Dedifferentiated amniotic fluid mesenchymal stem cell (primary cell): ENCODE results near the gene NBPF12.
"Not testable (repeated sequence)": the region's sequence is repeated elsewhere in the genome, so short reads cannot be mapped to it uniquely, and the experiment has no call there.

ENCODE experiments used
- DNase-seq: peaks from one replicate; pipeline ENCODE4 v3.0.0-alpha.2; 2016; ENCODE audit errors: extremely low spot score

Gene NBPF12

DNA sequence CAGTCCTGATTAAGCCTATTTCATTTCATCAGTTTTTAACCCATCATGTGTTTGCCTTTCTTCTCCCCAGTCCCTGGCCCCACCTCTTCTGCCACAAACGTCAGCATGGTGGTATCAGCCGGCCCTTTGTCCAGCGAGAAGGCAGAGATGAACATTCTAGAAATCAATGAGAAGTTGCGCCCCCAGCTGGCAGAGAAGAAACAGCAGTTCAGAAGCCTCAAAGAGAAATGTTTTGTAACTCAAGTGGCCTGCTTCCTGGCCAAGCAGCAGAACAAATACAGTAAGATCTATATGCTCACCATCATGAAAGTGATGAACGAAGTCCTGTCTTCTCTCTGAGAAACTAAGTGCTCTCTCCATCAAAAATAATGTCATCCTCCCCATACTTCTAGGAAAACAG lies 34.6 kb downstream of the NBPF12 start:
- DNase-seq, result not testable (repeated sequence)

DNA sequence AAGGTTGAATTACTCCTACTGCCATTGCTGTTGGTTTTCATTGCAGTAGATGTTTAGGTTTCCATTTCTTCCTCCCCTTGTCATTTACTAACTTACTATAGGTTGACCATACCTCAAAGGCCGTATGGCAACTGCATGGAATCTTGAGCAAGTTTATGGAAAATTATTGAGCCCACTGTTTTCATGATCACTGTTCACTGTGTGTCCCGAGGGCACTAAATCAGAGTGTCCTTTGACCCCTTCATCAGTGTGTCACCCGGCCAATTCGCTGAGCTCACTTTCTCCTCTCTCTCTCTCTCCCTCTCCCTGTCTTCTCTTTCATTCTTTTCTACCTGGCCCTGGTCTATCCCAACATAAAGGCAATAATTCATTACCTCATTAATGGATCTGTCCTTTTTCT lies 47.7 kb downstream of the NBPF12 start:
- not testable (repeated sequence) for DNase-seq

DNA sequence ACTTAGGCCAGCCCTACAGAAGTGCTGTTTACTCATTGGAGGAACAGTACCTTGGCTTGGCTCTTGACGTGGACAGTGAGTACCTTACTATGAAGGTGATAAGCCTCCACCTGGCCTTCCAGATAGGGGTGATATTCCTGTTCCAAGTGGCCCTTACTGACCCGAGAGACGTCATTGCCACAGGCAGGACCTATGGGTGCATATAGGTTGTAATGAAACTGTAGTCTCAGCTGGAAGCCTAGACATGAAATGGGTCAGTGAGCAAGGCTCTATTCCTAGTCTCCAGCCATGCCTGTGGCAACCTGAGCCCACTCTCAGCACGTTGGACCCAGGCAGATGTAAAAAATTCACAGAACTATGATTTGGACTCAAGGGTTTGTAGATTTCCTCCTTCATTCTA lies 48.3 kb downstream of the NBPF12 start:
- DNase-seq, result not testable (repeated sequence)

DNA sequence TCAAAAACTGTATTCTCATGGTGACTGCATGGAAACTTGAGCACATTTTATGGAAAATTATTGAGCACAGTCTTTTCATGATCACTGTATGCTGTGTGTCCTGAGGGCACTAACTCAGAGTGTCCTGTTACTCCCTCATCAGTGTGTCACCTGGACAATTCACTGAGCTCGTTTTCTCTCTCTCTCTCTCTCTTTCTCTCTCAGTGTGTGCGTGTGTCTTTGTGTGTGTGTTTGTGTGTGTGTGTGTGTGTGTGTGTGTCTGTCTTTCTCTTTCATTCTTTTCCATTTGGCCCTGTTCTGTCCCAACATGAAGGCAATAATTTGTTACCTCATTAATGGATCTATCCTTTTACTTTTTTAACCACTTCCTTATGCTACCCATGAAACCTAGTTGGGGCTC lies 49.4 kb downstream of the NBPF12 start:
- not testable (repeated sequence) for DNase-seq

DNA sequence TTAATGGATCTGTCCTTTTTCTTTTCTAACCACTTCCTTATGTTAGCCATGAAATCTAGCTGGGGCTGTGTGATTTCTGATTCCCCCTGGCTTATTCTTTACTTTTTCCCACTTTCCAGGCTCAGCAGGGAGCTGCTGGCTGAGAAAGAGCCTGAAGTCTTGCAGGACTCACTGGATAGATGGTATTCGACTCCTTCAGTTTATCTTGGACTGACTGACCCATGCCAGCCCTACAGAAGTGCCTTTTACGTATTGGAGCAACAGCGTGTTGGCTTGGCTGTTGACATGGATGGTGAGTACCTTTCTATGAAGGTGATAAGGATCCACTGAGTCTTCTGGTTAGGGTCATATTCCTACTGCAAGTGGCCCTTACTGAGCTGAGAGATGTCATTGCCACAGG lies 51.3 kb downstream of the NBPF12 start:
- peak; percentile 14 for DNase-seq

DNA sequence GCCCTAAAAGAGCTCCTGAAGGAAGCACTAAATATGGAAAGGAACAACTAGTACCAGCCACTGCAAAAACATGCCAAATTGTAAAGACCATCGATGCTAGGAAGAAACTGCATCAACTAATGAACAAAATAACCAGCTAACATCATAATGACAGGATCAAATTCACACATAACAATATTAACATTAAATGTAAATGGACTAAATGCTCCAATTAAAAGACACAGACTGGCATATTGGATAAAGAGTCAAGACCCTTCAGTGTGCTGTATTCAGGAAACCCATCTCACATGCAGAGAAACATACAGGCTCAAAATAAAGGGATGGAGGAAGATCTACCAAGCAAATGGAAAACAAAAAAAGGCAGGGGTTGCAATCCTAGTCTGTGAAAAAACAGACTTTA lies 70.4 kb downstream of the NBPF12 start:
- DNase-seq, result not testable (repeated sequence)

DNA sequence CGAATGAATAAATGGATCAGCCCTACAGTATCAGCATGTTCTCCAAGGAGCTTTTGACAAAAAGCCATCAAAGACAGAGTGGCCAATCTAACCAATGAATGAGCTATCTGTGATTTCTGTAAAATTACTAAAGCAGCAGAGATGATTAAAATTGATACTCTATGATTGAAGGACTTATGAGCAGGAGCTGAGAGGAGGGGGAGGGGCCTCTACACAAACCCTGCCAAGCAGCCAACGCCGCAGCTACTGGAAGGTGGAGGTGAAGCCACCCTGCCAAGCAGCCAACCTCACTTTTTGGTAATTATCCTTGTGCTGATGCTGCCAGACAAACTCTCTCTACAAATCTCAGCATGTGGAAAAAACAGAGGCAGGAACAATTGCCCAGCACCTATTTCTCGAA lies 88.9 kb downstream of the NBPF12 start:
- not testable (repeated sequence) for DNase-seq

DNA sequence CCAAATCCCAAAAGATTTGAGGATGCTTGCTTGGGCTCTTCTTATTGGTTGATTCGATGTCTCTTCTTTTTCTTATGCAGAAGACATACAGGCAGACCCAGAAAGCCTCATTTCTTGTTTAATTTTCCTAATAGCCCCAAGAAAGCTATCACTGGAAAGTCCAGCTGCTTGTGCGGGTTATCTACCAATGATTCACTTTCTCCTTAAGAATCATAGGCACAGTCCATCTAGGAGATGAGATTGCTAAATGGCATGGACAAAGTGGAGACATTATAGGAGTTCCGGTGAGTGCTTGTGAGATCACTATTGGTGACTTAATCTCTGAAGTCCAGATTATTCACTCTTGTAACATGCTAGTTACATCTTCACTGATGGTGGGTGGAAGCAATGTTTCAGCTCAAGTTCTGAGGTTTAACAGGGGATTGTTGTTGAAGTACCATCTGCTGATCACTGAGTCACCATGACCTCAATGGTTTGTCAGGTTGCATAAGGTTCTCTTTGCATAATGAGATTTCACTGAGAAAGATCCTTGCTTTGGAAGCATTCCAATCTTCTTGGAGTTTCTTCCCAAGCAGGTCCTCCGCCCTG lies 92.0 kb downstream of the NBPF12 start:
- DNase-seq, result not testable (repeated sequence)

DNA sequence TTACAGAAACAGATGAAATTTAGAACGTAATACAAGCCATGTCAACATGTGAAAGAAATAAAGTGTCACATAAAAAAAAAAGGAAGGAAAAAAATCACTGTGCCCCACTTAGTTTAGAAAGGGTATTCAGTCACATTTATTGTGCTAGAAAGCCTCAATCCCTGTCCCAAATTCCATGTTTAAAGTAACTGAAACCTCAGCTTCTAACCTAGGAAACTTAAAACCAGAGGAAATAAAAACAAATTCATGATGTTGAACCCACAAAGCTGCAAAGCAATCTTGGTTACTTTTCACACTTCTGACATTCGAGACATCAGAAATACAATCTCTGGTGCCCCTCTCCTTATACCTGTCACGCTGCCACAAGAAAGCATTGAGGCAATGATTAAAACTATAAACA lies 101.8 kb downstream of the NBPF12 start:
- no peak for DNase-seq

DNA sequence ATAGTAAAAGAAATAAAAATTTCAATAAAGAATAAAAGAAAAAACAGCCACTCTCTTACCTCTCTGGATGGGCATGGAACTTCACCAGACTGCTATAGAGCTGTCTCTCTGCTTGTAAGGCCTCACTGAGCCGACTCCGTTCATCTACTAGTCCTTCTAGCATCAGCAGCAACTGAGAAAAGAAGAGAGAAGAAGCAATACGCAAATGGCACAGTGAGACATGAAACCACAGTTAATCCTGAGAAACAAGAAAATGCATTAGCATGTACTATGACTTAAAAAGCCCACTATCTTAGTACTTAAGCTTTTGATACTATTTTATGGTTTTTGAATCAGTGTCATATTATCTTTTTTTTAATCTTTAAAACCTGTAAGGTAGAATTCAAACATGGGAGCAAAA lies 104.8 kb downstream of the NBPF12 start:
- not testable (repeated sequence) for DNase-seq

DNA sequence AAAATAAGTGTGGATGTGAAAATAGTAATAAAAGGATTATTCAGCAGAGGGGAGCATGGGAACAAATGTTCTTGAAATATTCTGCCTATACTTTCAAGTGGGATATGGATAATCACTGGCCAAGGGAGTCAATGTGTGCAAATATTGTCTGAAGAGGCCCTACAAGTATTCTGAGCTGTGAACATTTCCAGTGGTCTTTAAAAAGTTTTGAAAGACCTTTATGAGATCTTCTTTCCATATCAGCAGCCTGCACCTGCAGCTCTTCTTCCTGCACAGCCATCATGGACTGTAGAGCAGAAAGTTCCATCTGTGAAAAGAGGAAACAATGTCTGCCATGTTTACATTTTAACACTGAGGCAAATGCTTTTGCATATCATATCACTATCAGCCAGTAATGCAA lies 106.4 kb downstream of the NBPF12 start:
- not testable (repeated sequence) for DNase-seq
